ENCODE results near the gene FARSA.

Gene FARSA

GRCh38 chr19:12872941-12873890 is 60.3 kb downstream of the FARSA start:
- Histone ChIP-seq H3K4me3 (ENCODE audit: low read length) (no peak overlapping the region), H3K4me1 (ENCODE audit: insufficient read depth, low read length) (no peaks in the 10 kb centered on the region)
- WGBS: 96% methylated on average over 70 of the region's 70 CpGs

More at GRCh38 chr19:12872941-12873890, 60.3 kb downstream of the FARSA start:
- no peaks in the 10 kb centered on the region for H3K9me3 ChIP-seq (ENCODE audit: insufficient read depth, low read depth, low read length)
- H3K36me3 ChIP-seq (ENCODE audit: insufficient read depth, low read length): peaks cover 21% of the 10 kb centered on the region; the same call in 1 of the 2 replicates
- H3K9ac ChIP-seq (ENCODE audit: low read depth, low read length): no peak overlapping the region
- no peaks in the 10 kb centered on the region for H3K27me3 ChIP-seq (ENCODE audit: insufficient read depth, low read length)
- H3K27ac ChIP-seq (ENCODE audit: low read depth, low read length): no peak overlapping the region
